CD4-positive, alpha-beta T cell (primary cell): ENCODE measurements around the gene SH3BGRL2. TPM values are rescaled to one million over a fixed set of nuclear protein-coding genes. Genes with fewer than 3 reads are reported as not detected.

ENCODE experiments used
- ATAC-seq: fragments of 200-7000 bp; cut with Tn5 transposase; one replicate; pipeline ENCODE4 v1.10.0; 2022; ENCODE audit warnings: mild to moderate bottlenecking; ENCODE audit not compliant: poor library complexity
- CTCF ChIA-PET: fragments of 350-600 bp; sonication (Branson Sonifier 250); formaldehyde crosslinking; loops from one replicate; lab custom pipeline; 2021; ENCODE audit warnings: antibody characterized with exemption, inconsistent platforms; lab: Charles Lee
- POLR2A ChIA-PET: fragments of 350-600 bp; sonication (Branson Sonifier 250); formaldehyde crosslinking; loops from one replicate; lab custom pipeline; 2021; ENCODE audit warnings: antibody characterized with exemption, inconsistent platforms; lab: Charles Lee
- DNase-seq, 14 experiments: peaks; one replicate each; pipeline ENCODE4 v3.0.0-alpha.2; 2013 to 2020; ENCODE audit warnings: mixed read lengths in 2 of 14
- H3K27ac ChIP-seq, 2 donors: one replicate each; pipeline versions ENCODE4 v1.5.1 to v1.7.0; 2013; ENCODE audit warnings: low read length in 2 of 2, low read depth in 1 of 2, mild to moderate bottlenecking in 1 of 2
- H3K27me3 ChIP-seq, 2 experiments: 1 replicate in 1 of 2; 2 replicates in 1 of 2; pipeline versions ENCODE4 v1.6.1 to v1.7.0; 2013; ENCODE audit warnings: low read length in 2 of 2, control low read depth in 1 of 2, mild to moderate bottlenecking in 1 of 2, moderate library complexity in 1 of 2; ENCODE audit not compliant: insufficient read depth in 2 of 2, control insufficient read depth in 1 of 2
- H3K36me3 ChIP-seq: one replicate; pipeline ENCODE4 v1.6.1; 2013; ENCODE audit warnings: low read length, control low read depth; ENCODE audit not compliant: insufficient read depth
- H3K4me1 ChIP-seq: one replicate; pipeline ENCODE4 v1.6.1; 2013; ENCODE audit warnings: low read length, control low read depth; ENCODE audit not compliant: insufficient read depth
- H3K4me3 ChIP-seq: one replicate; pipeline ENCODE4 v1.5.1; 2013; ENCODE audit warnings: mild to moderate bottlenecking, low read length, moderate library complexity
- H3K9me3 ChIP-seq, 2 experiments: 1 replicate in 1 of 2; 2 replicates in 1 of 2; pipeline versions ENCODE4 v1.6.1 to v1.7.0; 2013; ENCODE audit warnings: low read length in 2 of 2, mild to moderate bottlenecking in 2 of 2, control low read depth in 1 of 2, moderate library complexity in 1 of 2; ENCODE audit not compliant: control insufficient read depth in 1 of 2, insufficient read depth in 1 of 2
- H3K27ac Mint-ChIP-seq: one replicate; pipeline ENCODE4 v1.8.0; 2020; ENCODE audit warnings: mixed read lengths
- H3K27me3 Mint-ChIP-seq: one replicate; pipeline ENCODE4 v1.8.0; 2021; ENCODE audit warnings: mixed read lengths
- H3K36me3 Mint-ChIP-seq: one replicate; pipeline ENCODE4 v1.8.0; 2021; ENCODE audit warnings: low read depth, mixed read lengths
- H3K4me1 Mint-ChIP-seq: one replicate; pipeline ENCODE4 v1.8.0; 2021; ENCODE audit warnings: low read depth, mixed read lengths
- H3K4me3 Mint-ChIP-seq: one replicate; pipeline ENCODE4 v1.8.0; 2020; ENCODE audit warnings: mild to moderate bottlenecking, mixed read lengths
- H3K9me3 Mint-ChIP-seq: one replicate; pipeline ENCODE4 v1.8.0; 2020; ENCODE audit warnings: mixed read lengths
- intact Hi-C, 2 experiments: fragments of 100-400 bp; cut with DNase I in 1 of 2; cut with micrococcal nuclease in 1 of 2; formaldehyde crosslinking; loops; one replicate each; pipeline versions ENCODE4 v1.15.1 to v1.9.0; 2023 to 2025; cut with DNase I, micrococcal nuclease
- total RNA-seq, 174 experiments: library from RNA in 2 of 174; stranded (reverse) in 2 of 174; gene quantifications; one replicate each; pipeline ENCODE4 v1.2.3 and lab custom pipeline; 2021 to 2026
- TF ChIP-seq, protein P1 (sequence below): fragments of 200-600 bp; IDR thresholded peaks from one replicate; pipeline ENCODE4 v1.8.0; 2022; ENCODE audit warnings: antibody characterized with exemption, mild to moderate bottlenecking

The SH3BGRL2 gene
- total RNA-seq, 2 experiments from 2014 or later = 0.25 to 0.38 TPM

- no peak for ATAC-seq
- no peaks in the 10 kb centered on the region for H3K9me3 ChIP-seq
- intact Hi-C loops = loop anchor here in 1 of 2 experiments (2.0 kb wide), 1 partner anchor 149 kb away; no protein-coding TSS in a partner anchor
- Mint-ChIP-seq H3K36me3 (no peaks in the 10 kb centered on the region), H3K27me3 (peaks cover 4% of the 10 kb centered on the region), H3K4me1 (no peaks in the 10 kb centered on the region), H3K9me3 (no peaks in the 10 kb centered on the region), H3K27ac (no peak overlapping the region), H3K4me3 (no peak overlapping the region)
- ChIA-PET POLR2A (no interaction called here), CTCF (interaction anchor here (1.5 kb wide), 1 partner anchor 147 kb away, joined by 3 read pairs; no protein-coding TSS in a partner anchor)
- no peak overlapping the region for H3K4me3 ChIP-seq
- no peaks in the 10 kb centered on the region for H3K27me3 ChIP-seq
- no peaks in the 10 kb centered on the region for H3K36me3 ChIP-seq
- TF ChIP-seq, protein P1, sequence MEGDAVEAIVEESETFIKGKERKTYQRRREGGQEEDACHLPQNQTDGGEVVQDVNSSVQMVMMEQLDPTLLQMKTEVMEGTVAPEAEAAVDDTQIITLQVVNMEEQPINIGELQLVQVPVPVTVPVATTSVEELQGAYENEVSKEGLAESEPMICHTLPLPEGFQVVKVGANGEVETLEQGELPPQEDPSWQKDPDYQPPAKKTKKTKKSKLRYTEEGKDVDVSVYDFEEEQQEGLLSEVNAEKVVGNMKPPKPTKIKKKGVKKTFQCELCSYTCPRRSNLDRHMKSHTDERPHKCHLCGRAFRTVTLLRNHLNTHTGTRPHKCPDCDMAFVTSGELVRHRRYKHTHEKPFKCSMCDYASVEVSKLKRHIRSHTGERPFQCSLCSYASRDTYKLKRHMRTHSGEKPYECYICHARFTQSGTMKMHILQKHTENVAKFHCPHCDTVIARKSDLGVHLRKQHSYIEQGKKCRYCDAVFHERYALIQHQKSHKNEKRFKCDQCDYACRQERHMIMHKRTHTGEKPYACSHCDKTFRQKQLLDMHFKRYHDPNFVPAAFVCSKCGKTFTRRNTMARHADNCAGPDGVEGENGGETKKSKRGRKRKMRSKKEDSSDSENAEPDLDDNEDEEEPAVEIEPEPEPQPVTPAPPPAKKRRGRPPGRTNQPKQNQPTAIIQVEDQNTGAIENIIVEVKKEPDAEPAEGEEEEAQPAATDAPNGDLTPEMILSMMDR = no peak
- H3K27ac ChIP-seq = no peak overlapping the region
- DNase-seq = no peak
- no peaks in the 10 kb centered on the region for H3K4me1 ChIP-seq
These were observed 86.9 kb downstream of the SH3BGRL2 start for GRCh38 chr6:79717989-79718388.

- Mint-ChIP-seq H3K9me3 (no peaks in the 10 kb centered on the region), H3K4me3 (no peak overlapping the region), H3K4me1 (no peaks in the 10 kb centered on the region), H3K27ac (no peak overlapping the region), H3K36me3 (no peaks in the 10 kb centered on the region), H3K27me3 (peaks cover 5% of the 10 kb centered on the region)
- CTCF ChIA-PET = interaction anchor here (1.5 kb wide), 1 partner anchor 148 kb away, joined by 3 read pairs; no protein-coding TSS in a partner anchor
- DNase-seq (no peak), ATAC-seq (no peak)
- Histone ChIP-seq H3K4me3 (no peak overlapping the region), H3K36me3 (no peaks in the 10 kb centered on the region), H3K9me3 (no peaks in the 10 kb centered on the region), H3K27me3 (no peaks in the 10 kb centered on the region), H3K27ac (no peak overlapping the region), H3K4me1 (no peaks in the 10 kb centered on the region)
- POLR2A ChIA-PET = no interaction called here
- intact Hi-C loops = no loop called here
- TF ChIP-seq, protein P1 = no peak
These were observed 87.5 kb downstream of the SH3BGRL2 start for GRCh38 chr6:79718509-79719247.

DNA sequence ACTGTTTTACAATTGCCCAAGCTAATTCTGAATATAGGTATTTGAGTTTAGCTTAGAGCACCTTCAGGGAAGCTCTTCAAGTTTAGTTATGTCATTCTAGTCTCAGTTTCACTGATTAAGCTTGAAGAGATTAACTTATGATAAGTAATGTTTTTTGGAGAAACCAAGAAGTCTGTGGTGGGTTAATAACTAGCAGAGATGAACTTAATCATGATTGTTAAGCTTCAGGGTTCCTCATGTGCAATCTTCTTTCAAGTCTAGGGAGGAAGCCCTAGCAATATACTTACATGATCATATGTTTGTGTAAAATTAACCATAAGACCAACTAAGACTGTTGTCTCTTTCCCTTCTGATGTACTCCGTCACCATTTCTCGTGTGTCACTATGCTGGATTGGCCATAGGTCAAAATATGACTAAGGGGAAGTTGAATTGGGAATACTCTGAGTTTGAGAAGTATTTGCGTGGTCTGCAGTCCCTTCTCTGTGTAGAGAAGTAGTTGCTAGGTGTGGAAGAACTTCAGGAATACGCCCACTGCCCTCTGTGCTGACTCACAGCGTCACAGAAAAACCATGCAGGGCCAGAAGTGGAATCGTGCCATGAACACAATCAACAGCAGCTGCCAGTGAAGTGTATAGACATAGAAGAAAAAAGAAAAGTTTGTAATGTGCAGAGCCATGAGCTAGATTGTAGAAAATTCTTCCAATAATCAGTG, 88.3 kb downstream of the SH3BGRL2 start:
- DNase-seq = no peak
- CTCF ChIA-PET = interaction anchor here (1.5 kb wide), 1 partner anchor 149 kb away, joined by 3 read pairs; no protein-coding TSS in a partner anchor
- intact Hi-C loops = no loop called here

More for the DNA sequence above, 88.3 kb downstream of the SH3BGRL2 start:
- H3K27me3 ChIP-seq = peaks cover 0 to 2% of the 10 kb centered on the region in 2 experiments
- ATAC-seq = no peak
- Mint-ChIP-seq H3K27me3 (peaks cover 12% of the 10 kb centered on the region), H3K27ac (no peak overlapping the region), H3K4me3 (no peak overlapping the region), H3K4me1 (no peaks in the 10 kb centered on the region), H3K36me3 (no peaks in the 10 kb centered on the region), H3K9me3 (peaks cover 2% of the 10 kb centered on the region)
- H3K27ac ChIP-seq = no peak overlapping the region
- no peaks in the 10 kb centered on the region for H3K36me3 ChIP-seq
- TF ChIP-seq, protein P1 = no peak
- H3K4me3 ChIP-seq = no peak overlapping the region
- no peaks in the 10 kb centered on the region for H3K9me3 ChIP-seq
- no peaks in the 10 kb centered on the region for H3K4me1 ChIP-seq
- POLR2A ChIA-PET = no interaction called here
